HG03064 (cell line): ENCODE data around the gene P2RX7.
"Not testable (repeated sequence)": the region's sequence is repeated elsewhere in the genome, so short reads cannot be mapped to it uniquely, and the experiment has no call there.

Experiments used
- ATAC-seq: cut with Tn5 transposase; IDR thresholded peaks from one replicate; pipeline ENCODE4 v1.9.1; 2021; ENCODE audit warnings: low read depth; ENCODE audit not compliant: unreplicated experiment

The P2RX7 gene

GRCh38 chr12:121170151-121170550 is 37.5 kb downstream of the P2RX7 start:
- ATAC-seq, result no peak

GRCh38 chr12:121170611-121171260 is 38.1 kb downstream of the P2RX7 start:
- no peak for ATAC-seq

- ATAC-seq, result no peak
Measured at GRCh38 chr12:121172145-121172544, 39.5 kb downstream of the P2RX7 start.

GRCh38 chr12:121175383-121176119 is 42.9 kb downstream of the P2RX7 start:
- no peak for ATAC-seq

GRCh38 chr12:121176826-121177529 is 44.3 kb downstream of the P2RX7 start:
- no peak for ATAC-seq

DNA sequence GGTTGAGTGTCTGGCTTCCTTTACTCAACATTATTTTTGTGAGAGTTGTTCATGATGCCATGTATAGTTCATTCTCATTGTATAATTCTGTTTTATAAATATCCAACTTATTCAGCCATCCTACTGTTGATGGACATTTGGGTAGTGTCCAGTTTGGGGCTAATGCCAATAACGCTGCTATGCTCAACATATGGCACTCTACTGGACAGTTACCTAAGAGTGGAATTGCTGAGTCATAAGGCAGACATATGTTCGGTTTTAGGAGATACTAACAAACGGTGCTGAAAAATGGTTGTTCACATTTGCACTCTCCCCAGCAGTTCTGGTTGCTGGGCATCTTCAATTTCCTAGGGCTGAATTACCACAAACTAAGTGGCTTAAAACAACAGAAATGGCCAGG is 48.5 kb downstream of the P2RX7 start:
- no peak for ATAC-seq

GRCh38 chr12:121182222-121182893 is 49.7 kb downstream of the P2RX7 start:
- no peak for ATAC-seq

GRCh38 chr12:121184425-121184824 is 51.7 kb downstream of the P2RX7 start:
- no peak for ATAC-seq

- ATAC-seq, result no peak
Measured at GRCh38 chr12:121184984-121185889, 52.6 kb downstream of the P2RX7 start.

DNA sequence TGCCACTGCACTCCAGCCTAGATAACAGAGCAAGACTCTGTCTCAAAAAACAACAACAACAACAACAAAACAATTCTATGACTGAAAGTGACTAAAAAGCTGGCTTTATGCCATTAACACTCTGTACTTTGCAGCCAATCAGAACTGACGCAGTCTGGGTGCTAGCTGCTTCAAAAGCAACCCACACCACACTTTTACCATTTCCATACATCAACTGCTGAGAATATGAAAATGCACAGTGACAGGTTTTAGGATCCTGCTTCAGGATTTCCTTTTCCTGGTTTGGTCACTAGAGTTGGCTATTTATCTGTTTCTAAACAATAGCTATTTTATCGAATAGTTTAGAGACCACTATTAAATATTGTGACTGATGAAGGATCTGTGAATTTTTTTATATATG is 54.1 kb downstream of the P2RX7 start:
- no peak for ATAC-seq

DNA sequence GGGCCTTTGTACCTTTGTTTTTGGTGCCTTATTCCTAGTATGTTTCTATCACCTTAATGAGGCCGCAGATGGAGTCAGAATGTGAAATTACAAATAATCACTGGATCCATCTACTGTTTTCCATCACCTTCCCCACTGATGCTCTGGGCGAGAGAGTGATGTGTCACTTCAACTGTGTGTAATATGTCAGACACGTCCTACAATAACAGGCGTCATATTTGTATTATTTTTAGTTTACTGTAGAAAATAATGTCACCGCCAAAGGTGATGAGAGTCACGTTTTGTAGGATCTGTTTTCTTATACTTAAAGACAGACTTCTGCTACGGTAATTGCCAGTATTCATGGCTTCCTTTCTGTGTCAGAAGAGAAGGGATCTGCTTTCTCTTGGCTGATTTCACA is 54.8 kb downstream of the P2RX7 start:
- no peak for ATAC-seq

DNA sequence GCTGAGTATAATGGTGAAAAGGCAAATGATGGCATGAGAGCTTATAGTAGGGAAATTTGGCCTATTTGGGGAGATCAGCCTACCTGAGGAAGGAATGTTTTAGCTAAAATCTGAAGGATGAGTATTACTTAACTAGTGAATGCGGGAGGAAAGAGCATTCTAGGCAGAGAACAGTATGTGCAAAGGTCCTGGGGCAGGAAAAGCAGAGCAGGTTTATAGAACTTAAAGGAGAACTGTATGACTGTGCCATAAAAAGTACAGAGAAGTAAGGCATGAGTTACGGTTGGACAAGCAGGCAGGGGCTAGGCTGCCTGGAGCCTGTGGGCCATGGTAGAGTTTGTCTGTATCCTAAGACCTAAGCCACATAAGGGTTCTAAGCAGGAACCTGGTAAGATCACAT is 55.6 kb downstream of the P2RX7 start:
- no peak for ATAC-seq

DNA sequence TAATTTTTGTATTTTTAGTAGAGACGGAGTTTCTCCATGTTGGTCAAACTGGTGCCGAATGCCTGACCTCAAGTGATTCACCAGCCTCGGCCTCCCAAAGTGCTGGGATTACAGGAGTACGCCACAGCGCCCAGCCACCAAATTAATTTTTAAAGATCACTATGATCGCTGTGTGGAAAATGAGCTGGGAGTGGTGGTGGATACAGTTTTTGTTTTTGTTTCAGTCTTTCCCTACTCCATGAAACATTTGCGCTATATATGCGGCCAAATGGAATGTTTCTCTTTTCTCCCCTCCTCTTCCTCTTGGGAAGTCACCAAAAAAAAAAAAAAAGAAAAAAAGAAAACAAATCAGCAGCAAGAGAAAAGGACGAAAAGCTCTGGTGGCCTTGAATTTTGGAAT is 56.5 kb downstream of the P2RX7 start:
- no peak for ATAC-seq

- no peak for ATAC-seq
Measured at GRCh38 chr12:121189619-121190155, 57.0 kb downstream of the P2RX7 start.

DNA sequence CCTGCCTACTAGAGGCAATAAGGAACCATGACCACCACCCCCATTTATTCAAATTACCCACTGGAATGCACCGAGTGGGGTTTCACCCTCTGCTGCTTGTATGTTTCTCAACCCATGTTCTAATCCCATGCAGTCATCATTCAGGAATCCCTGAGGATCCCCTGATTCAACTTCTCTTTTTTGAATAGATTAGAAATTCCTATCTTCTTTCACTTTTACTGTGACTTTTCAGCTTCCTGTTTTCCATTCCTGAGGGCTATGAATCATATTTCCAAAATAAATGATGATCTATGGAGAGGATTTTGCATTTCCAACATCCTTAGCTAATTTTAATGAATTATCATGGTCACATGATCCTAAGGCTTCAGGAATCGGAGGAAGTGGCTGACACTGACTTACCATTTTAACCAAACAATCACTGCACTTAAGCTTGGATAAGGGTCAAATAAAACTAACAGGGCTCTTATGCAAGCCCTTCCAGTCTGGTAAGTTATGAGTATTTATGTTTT is 57.9 kb downstream of the P2RX7 start:
- ATAC-seq, result no peak

DNA sequence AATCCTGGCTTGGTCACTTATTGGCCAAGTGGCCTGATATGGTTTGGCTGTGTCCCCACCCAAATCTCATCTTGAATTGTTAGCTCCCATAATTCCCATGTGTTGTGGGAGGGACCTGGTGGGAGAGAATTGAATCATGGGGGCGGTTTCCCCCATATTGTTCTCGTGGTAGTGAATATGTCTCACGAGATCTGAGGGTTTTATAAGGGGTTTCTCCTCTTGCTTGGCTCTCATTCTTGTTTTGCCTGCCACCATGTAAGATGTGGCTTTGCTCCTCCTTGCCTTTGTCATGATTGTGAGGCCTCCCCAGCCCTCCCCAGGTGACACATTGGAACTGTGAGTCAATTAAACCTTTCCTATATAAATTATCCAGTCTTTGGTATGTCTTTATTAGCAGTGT is 58.5 kb downstream of the P2RX7 start:
- no peak for ATAC-seq

- no peak for ATAC-seq
Measured at GRCh38 chr12:121196902-121197301, 64.2 kb downstream of the P2RX7 start.

- ATAC-seq, result no peak
Measured at GRCh38 chr12:121198949-121199348, 66.3 kb downstream of the P2RX7 start.

DNA sequence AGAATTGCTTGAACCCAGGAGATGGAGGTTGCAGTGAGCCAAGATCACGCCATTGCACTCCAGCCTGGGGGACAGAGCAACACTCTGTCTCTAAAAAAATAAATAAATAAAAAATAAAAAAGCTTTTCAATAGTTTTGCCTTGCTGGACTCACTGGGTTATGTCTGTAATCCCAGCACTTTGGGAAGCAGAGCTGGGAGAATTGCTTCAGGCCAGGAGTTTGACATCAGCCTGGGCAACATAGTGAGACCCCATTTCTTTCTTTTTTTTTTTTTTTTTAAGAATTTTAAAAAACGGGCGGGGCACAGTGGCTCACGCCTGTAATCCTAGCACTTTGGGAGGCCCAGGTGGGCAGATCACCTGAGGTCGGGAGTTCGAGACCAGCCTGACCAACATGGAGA is 68.5 kb downstream of the P2RX7 start:
- not testable (repeated sequence) for ATAC-seq
